ENCODE results near the gene PRELP.

DNA sequence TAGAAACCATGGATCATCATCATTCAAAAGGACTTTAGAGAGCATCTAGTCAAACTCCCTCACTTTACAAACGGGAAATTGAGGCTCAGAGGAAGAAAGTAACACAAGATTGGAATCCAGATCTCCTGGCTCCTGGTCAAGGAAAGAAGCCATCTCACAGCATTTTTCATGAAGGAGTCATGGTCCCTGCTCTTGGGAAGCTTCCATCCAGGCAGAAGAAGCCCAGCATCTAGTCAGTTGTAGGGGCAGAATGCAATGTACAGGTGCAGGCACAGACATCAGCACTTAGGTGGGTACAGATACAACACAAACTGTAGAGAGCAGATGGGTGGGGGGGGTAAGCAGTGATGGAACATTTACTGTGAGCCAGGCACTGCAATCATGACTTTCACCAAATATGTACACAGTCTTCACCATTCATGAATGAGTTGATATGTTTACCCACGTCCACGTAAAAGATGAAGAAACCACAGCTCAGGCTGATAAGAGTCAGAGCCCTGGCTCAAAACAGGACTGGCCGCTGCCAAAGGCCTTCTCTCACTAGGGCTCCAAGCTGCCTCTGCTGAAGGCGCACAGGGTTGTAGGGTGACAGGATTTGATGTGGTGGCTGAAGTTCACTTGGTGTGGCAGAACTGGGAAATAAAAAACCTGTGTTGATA, 62.3 kb downstream of the PRELP start:
- no peak for TF ChIP-seq EZH2 (IDR thresholded peaks at IDR 0.05; ENCODE audit: low read length, unreplicated experiment)
- TF ChIP-seq, protein P1, sequence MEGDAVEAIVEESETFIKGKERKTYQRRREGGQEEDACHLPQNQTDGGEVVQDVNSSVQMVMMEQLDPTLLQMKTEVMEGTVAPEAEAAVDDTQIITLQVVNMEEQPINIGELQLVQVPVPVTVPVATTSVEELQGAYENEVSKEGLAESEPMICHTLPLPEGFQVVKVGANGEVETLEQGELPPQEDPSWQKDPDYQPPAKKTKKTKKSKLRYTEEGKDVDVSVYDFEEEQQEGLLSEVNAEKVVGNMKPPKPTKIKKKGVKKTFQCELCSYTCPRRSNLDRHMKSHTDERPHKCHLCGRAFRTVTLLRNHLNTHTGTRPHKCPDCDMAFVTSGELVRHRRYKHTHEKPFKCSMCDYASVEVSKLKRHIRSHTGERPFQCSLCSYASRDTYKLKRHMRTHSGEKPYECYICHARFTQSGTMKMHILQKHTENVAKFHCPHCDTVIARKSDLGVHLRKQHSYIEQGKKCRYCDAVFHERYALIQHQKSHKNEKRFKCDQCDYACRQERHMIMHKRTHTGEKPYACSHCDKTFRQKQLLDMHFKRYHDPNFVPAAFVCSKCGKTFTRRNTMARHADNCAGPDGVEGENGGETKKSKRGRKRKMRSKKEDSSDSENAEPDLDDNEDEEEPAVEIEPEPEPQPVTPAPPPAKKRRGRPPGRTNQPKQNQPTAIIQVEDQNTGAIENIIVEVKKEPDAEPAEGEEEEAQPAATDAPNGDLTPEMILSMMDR (conservative IDR thresholded peaks at IDR 0.05; ENCODE audit: low read depth, low read length): no peak
